NCI-H2227 treated with DMSO at 0.1 percent for 48 hours (cell line): ENCODE results near the gene NOL9.

Source experiments
- DNase-seq: peaks from one replicate; lab custom pipeline; 2025; lab: John Stamatoyannopoulos, UW

The NOL9 gene

DNA sequence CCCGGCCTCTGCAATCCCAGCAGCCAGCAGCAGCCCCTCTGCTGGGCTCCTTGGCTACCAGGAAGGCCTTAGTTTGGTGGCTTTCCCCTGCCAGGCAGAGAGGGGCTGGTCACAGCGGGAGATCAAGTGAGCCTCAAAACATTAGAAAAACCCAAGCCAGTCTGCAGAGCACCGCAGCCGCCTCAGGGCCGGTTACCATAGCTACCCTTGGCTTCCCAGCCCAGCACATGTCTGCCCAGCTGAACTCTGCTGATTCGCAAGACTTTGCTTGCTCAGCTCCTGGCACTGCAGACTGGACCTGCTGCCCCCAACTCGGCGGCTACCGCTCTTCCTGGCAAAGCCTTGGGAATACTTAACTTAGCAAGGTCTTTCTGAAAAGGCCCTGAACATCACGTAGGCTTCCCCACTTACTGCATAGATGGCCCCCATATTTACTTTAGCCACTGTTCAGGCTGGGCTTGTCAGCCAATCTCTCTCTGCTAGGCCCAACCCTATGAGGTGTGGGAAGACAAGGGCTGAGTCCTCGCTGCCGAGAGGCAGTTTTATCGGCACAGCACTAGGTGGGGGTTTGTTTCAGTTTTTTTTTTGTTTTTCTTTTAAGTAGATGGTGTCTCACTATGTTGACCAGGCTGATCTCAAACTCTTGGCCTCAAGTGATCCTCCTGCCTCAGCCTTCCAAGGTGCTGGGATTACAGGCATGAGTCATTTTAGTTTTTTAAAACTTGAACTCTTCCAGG is 34.2 kb downstream of the NOL9 start:
- DNase-seq, result peak; percentile 86

DNA sequence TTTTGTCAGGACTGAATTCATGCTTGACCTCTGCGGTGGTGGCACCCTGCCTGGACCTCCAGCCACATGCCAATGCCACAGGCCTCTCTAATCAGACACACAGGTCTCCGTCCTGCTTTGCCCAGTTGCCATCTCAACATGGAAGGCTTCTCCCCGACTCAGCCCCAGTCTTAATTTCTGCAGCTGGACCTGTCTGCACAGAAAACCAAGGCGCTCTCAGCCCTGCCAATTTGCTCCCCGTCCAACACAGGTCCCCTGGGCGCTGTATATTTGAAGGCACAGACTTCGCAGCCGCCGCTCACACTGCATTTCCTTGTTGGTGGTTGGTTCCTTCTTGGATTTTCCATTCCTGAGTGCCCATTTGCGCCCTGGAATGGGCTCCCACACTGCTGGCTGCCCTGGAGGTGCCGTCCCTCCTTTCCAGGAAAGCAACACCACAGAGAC is 34.8 kb downstream of the NOL9 start:
- no peak for DNase-seq

DNA sequence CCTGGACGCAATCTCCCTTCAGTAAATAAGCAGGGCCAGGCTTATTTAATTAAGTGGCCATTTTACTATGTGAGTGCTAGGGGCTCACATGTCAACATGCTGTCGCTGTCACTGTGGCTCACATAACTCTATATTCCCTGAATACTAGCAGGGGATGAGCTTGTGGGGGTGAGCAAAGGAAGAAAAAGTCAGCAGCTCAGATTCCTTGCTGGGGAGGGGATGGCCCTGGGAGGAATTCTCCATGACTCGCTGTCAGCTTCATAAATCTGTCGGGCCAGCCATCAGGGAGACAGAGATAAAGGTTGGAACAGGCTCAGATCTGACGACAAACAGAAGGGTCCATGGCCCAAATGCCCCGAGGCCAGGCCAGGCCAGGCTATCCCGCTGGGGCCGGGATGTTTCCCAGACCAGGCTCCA is 36.9 kb downstream of the NOL9 start:
- DNase-seq, result no peak

DNA sequence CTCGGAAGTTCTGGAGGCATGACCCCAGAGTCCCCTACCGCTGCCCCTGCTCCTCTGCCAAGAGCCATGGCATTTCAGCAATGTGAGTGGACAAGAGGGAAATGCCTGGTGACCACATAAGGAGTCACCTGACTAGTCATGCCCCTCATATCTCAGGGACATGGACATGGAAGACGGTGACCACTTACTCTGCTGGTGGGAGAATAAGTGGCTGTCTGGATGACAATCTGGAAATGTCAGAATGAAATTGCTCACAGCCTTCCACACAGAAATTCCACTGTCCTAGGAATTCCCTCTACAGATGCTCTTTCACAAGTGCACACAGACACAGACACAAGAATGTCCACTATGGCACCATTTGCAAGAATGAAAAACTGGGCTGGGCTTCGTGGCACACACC is 38.5 kb downstream of the NOL9 start:
- no peak for DNase-seq

DNA sequence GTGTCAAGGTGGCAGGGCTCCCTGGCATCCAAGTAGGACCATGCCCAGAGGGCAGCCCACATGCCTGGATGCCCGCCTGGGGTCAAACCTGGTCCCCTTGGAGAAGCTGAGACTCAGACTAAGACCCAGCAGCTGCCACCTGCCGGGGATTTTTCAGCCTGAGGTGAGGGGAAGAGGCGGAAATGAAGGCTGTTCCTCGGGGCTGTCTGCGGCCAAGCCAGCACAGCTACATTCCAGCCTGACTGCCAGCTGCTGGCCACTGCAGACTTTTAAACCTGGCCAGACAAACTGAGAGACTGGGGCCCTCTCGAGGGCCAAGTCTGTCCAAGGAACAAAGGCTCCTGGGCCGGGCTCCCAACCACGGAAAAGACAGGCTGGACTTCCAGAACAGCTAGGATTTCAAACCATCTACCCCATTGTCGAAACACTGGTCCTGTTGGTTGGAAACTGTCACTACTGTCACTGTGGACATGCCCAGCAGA is 41.0 kb downstream of the NOL9 start:
- DNase-seq, result no peak

DNA sequence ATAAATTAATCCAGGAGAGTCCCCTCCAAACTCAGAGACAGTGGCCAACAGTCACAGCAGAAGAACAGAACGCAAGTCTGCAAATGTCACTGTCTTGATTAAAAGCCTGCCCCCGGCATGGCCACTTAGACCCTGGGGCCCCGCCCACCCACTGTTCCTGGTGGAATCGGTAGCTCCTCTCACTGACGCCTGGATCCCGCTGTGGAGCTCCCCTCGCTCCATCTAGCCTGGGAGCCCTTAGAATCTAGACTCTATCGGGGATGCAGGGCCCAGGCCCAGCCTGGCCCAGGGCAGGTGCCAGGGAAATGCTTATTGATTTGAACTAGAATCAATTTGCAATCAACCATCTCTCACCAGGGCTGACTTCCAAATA is 41.4 kb downstream of the NOL9 start:
- DNase-seq, result no peak

DNA sequence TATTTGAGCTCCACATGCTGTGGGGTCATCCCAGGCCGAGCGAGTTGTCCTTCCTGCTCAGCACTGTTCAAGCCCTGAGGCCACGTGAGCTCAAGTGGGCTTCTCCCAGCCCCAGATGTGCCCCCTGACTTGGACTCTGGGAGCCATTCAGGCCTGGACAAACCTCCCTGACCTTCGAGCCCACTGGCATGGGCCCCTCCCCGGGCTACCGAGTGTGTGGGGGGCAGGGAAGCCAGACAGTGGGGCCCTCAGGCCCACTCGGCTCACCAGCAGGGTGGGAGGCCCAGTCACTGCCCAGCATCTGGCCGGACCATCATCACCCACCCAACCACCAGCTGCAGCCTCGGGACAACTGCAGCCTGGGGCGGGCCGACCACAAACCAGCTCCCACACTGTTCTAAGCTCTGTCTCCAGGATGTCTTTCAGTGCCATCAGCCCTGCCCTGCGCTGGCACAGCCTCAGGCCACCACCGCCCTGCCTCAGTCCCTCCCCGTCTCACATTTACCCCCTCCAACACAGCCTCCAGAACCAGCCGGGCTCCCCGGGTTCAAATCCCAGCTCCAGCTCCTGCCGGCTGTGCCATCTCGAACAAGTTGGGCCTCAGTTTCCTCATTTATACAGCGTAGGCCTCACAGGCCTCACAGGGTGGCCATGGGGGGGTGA is 41.9 kb downstream of the NOL9 start:
- DNase-seq, result no peak

DNA sequence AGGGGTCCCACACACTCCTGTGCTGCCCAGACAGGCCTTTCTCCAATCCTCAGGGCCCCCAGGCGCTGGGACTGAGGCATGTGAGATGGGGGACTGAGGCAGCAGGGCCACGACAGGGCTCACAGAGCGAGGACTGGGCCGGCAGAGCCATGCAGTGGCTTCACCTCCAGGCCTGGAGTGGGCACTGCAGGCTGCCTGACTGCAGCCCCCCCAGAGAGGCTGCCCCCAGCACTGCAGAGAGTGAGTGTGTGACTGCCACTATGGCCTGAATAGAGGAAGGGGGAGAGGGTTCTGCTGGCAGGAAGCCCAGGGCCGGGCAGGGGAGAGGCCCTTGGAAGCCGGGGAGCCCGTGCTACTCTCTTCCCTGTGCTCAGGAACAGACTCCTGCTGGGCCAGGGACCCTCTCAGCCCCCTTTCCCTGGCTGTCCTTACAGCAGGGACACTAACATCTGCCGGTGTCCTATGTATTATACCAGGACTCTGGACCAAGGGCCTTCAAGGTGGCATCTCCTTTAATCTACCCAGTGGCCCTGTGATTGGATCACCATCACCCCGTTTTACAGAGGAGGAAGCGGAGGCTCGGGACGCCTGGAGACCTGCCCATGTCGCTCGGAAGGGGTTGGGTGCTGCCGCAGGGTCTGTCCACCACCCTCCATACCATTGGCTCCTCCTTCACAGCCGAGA is 42.6 kb downstream of the NOL9 start:
- no peak for DNase-seq

DNA sequence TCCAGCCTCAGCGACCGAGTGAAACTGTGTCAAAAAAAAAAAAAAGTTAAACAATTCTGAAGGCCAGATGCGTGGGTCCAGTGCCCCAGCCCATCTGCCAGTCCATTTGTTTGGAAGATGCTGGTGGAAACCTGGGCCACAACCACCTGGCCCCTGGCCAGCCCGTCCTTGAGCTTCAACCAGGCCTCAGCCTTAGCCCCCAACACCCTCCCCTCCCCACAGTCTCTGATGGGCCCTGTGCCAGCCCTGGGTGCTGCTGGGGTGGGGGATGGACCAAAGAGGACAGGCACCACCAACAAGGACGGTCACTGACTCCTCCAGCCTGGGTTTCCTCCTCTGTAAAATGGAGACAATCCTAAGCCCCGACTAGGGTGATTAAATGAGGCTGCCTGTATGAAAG is 43.3 kb downstream of the NOL9 start:
- no peak for DNase-seq

DNA sequence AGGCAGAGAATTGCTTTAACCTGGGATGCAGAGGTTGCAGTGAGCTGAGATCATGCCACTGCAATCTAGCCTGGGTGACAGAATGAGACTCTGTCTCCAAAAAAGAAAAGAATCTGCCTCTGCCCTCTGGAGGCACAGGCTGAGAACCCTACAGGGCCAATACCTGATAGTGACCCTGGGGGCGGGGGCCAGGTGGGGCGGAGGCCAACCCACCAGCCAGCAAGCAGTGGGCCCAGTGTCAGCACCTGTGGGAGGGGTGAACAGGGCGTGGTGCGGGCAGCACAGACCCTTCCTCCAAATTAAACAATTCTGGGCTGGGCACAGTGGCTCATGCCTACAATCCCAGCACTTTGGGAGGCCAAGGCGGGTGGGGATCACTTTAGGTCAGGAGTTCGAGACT is 43.8 kb downstream of the NOL9 start:
- no peak for DNase-seq

DNA sequence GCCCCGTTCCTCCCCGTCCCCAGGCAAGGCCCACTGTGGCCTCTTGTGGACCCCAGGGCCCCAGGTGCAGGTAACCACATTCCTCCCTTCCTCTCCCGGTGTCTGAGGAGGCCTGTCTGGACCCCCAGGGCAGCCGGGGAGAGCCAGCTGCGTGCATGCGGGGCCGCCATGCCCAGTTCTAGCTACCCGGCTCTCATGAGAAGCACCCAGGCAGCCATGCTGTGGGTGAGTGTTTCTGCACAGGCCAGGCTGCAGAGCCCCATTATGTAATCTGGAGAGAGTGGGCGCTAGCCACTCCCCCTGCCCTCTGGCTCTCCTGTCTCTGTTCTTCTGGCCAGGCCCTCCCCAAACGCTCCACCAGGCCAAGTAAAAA is 44.4 kb downstream of the NOL9 start:
- no peak for DNase-seq

DNA sequence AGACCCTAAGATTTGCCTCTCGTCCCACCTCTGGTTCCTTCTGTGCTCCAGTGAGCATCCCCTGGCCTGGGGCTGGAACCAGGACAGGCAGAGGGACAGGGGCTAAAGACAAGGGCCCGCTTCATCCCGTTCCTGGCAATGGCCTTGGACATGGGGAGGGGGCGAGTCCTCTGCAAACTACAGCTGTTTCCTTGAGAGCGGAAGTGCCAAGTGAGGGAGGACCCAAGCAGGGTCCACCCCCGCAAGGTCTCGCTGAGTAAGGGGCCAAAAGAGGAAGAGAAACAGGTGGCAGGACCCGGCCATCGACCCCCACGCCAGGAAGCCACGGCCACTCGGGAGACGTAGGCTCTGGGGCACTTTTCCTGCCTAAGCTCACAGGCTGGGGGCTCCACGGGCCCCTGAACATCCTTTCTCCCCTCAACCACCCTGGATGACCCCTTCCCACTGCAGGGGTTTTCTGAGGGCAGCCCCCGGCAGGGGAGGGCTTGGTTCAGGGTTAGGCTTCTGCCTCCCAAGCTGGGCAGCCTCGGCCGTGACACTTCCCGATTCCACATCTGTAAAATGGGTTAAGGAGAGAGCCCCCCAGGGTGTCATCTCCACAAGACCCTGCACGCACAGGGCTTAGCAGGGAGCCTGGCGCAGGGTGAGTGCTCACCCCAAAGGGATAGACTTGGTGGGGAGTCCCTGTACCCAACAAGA is 44.9 kb downstream of the NOL9 start:
- no peak for DNase-seq

DNA sequence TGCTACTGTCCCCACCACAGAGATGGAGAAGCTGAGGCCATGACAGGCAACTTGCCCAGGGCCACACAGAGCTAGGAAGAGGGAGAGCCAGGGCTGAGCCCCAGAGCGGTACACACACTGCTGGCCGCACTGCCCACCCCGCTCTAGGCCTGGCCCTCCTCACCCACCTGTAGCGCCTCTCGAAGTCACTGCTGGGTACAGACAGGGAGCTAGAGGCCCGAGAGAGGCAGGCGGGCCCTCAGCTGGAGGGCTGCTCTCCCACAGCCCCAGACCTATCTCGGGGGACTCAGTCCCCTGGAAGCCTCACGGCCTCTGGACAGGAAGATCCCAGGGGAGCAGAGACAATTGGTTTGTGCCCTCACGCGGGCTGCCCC is 45.5 kb downstream of the NOL9 start:
- DNase-seq, result no peak

DNA sequence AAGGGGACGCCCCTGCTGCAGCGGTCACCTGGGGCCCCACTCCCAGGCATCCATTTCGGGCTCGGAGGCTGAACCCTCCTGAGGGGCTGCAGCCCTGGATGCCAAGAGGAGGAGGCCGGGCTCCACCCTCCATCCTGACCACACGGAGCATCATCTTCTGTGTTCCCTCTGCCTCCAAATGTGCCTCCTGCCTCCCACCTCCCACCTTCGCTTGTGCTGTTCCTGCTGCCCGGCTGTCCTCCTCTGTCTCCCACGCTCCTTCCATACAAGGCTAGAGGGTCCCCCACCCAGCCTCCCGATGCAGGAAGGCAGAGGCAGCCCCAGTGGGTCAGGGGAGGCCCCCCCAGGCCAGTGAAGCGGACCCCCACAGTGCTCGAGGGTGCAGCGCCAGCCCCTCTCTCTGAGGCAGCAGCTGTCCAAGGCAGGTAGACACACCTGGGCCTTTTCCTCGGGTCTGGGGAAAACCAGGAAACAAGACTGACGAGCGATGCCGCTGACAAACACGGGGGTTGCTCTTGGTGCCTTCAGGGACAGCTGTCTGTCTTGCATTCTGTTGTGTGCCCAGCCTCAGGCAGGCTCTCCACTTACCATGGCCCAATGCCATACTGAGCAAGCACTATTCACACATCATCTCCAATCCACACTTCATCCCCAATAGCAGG is 46.0 kb downstream of the NOL9 start:
- DNase-seq, result no peak

DNA sequence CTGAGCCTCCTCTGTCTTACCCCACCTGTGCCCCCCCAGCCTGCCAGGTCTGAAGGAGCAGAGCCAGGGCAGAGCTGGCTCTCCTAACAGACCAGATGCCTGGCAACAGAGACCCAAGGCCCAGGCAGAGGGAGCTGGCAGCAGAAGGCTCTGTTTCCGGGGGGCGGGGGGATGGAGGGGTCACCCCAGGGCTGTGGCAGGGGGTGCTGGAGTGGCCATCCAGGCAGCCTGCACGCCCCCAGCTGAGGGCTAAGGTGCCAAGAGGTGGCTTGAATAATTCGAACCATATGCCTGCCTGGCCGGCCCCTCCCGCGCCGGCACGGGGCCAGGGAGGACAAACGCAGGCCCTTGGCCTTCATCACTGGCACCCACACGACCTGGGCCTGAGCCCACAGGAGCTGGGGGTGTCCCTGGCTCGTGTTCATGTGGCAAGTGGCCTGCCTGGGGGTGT is 46.8 kb downstream of the NOL9 start:
- no peak for DNase-seq

DNA sequence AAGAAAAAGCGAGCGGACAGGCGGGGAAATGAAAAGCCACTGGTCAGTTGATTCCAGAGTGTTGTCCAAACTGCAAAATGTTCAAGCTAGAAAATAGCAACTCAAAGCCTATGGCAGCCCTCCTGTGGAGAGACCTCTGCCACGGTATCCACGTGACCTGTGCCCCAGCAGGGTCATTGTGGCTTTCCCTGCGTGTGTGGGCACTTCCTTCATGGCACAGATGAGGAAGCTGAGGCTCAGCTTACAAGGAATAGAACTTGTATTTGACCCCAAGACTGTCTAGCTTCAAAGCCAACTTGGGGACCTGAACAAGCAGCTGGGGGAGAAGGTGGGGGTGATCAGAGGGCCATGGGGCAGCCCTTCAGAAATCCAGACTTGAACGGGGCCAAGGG is 47.3 kb downstream of the NOL9 start:
- DNase-seq, result no peak

DNA sequence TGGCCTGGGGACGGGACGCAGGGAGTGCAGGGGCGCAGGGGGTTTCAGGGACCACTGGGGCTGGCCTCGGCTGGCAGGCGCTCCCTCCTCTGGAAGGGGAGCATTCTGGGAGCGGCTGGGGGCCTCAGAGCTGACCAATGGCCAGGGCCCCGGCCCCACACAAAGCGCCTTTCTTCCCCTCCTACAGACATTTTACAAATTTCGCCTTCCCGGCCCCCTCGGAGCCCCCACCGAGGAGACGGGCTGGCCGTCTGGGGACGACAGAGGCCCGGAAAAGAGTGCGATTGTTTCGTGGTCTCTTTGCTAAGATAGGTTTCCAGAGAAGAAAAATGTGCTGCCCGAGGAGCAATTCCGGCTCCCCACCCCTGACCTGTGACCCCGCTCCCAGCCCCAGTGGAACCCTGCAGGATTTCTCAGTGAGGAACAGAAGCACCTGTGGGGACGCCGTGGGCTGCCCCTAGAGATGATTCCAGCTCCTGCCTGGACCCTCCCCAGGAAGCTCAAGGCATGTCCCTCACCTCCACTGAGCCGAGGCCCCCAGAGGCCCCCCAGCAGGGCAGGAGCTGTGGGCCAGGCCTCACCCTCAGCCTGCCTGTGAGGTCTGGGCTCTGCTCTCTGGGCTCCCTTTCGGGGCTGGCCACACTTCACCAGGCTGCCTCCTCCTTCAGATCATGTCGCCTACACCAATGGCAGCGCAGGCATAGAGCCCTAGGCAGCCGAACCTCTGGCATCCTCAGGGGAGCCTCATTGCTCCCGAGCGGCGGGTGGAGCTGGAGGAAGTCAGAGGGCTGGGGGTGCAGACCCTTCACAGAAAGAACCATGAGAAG is 47.9 kb downstream of the NOL9 start:
- DNase-seq, result no peak

DNA sequence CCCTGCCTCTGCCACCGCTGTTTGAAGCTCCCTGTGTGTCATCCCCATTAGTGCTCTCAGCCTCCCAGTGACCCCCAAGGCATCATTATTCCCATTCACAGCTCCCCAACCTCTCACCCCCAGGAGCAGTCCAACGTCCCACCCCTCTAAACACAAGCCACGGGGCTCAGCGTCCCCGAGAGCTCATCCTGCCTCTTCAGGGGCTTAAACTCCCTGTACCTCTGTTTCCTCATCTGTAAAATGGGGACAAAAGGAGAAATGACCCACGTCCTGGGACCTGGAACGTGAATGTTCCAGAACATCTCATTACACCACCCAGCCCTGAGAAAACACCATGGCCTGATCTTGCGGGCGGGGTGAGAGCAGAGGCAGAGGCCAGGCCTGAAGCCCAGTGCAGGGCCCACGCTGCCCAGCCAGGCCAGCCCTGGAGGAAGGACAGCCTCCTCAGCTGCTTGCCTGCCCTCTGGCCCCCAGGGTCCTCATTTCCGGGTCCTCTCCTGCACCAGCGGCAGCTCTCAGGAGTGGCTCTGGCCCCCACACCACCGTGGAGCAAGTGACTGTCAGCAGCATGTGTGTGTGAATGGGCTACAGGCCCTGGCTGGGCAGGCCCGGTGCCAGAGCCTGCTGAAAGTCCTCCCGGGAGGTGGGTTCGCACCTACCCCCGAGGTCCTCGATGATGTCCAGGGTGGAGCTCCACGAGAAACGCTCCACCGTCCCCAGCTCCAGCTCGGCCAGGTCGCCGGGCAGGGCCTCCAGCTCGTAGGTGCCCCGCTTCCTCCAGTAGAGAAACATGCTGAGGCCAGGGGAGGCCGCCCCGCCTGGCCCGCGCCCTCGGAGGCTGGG is 48.7 kb downstream of the NOL9 start:
- DNase-seq, result no peak

DNA sequence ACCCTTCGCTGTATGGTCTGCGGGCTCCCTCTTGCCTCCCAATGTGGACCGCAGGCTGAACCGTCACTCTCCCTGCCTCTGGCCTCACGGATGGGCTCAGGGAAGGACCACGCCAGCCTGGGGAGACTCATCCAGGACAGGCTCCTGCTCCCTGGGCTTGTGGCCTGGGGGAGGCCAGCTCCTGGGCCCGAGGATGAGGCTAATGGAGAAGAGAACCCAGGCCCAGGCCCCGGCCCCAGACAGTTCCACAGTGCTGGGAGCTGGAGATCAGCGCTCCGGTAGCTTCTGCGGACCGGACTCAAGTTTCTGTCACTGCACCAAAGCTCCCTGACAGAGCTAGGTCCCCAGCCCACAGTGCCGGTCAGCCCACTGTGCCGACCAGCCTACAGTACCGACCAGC is 49.4 kb downstream of the NOL9 start:
- DNase-seq, result no peak

DNA sequence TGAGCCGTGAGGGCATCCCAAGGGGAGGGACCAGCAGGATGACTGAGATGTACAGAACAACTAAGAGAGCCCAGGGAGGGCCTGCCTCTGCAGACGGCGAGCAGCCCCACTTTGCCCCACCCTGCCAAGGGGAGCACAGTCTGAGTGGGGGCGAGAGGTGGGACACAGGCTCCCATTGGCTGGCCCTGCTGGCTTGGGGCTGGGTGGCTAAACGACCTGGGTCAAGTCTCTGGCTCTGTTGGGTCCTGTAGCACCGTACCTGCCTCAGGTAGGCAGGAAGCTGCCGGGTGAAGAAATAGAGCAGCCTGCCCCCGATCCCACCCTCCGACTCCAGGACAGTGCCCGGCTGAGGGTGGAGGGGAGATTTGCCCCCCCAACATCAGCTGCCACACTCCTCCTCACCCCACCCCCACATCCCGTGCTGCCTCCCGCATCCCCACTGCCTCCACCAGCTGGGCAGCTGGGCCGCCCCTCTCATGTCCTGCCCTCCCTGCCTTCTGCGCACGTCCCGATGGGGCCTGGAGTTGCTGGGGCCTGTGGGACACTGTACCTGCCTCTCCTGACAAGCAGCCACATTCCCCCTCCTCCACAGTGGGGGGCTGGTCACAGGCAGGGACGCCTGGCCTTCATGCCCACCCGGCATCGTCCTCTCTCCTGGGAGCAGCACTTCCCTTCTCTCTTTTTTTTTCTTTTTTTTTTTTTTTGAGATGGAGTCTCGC is 50.3 kb downstream of the NOL9 start:
- no peak for DNase-seq
